ENCODE data around the gene XCL2.
"Not testable (repeated sequence)": the region's sequence is repeated elsewhere in the genome, so short reads cannot be mapped to it uniquely, and the experiment has no call there.

Gene XCL2

GRCh38 chr1:168555508-168556046 is 11.8 kb upstream of the XCL2 start:
- no peak for DNase-seq

- DNase-seq = no peak
Measured at GRCh38 chr1:168554603-168555483, 11.0 kb upstream of the XCL2 start.

- DNase-seq = no peak
Measured at GRCh38 chr1:168553680-168554553, 10.1 kb upstream of the XCL2 start.

GRCh38 chr1:168552961-168553360 is 9.2 kb upstream of the XCL2 start:
- no peak for DNase-seq

GRCh38 chr1:168551688-168552087 is 7.9 kb upstream of the XCL2 start:
- no peak for DNase-seq

- DNase-seq = no peak
Measured at GRCh38 chr1:168550971-168551370, 7.2 kb upstream of the XCL2 start.

GRCh38 chr1:168546553-168546895 is 2.7 kb upstream of the XCL2 start:
- DNase-seq = not testable (repeated sequence)

- DNase-seq = not testable (repeated sequence)
Measured at GRCh38 chr1:168545678-168546552, 2.1 kb upstream of the XCL2 start.

- not testable (repeated sequence) for DNase-seq
Measured at GRCh38 chr1:168542978-168543377, 819 bp downstream of the XCL2 start.

GRCh38 chr1:168540798-168541197 is 3.0 kb downstream of the XCL2 start:
- DNase-seq = not testable (repeated sequence)

- DNase-seq = no peak
Measured at GRCh38 chr1:168535536-168535935, 8.3 kb downstream of the XCL2 start.

GRCh38 chr1:168531615-168532345 is 12.0 kb downstream of the XCL2 start:
- no peak for DNase-seq

GRCh38 chr1:168529518-168529917 is 14.3 kb downstream of the XCL2 start:
- DNase-seq = no peak

- no peak for DNase-seq
Measured at GRCh38 chr1:168521401-168522000, 22.3 kb downstream of the XCL2 start.

GRCh38 chr1:168520832-168521231 is 23.0 kb downstream of the XCL2 start:
- no peak for DNase-seq

- no peak for DNase-seq
Measured at GRCh38 chr1:168520052-168520751, 23.6 kb downstream of the XCL2 start.

- no peak for DNase-seq
Measured at GRCh38 chr1:168518813-168519212, 25.0 kb downstream of the XCL2 start.

GRCh38 chr1:168518201-168518689 is 25.6 kb downstream of the XCL2 start:
- no peak for DNase-seq

- no peak for DNase-seq
Measured at GRCh38 chr1:168514455-168514854, 29.3 kb downstream of the XCL2 start.

GRCh38 chr1:168513656-168514404 is 30.0 kb downstream of the XCL2 start:
- DNase-seq = no peak

Measured in islet precursor cell (in vitro differentiated cells).